Left renal cortex interstitium (tissue), 4 donors: ENCODE measurements around the gene TCAF1. TPM values are rescaled to one million over a fixed set of nuclear protein-coding genes. Genes with fewer than 3 reads are reported as not detected.
"Not testable (repeated sequence)": the region's sequence is repeated elsewhere in the genome, so short reads cannot be mapped to it uniquely, and the experiment has no call there.

Experiments used
- DNase-seq, 4 donors: peaks; one replicate each; pipeline ENCODE4 v3.0.0-alpha.2; 2013; ENCODE audit warnings: low read depth in 4 of 4, low spot score in 2 of 4, missing footprints in 1 of 4
- polyA plus RNA-seq, 4 donors: library from polyadenylated mRNA; unstranded; fragments of 120-200 nt; gene quantifications; one replicate each; pipeline ENCODE4 v1.2.1, GENCODE V29; 2013; ENCODE audit not compliant: insufficient read length in 4 of 4

TCAF1 gene
- polyA plus RNA-seq, 4 donors = 72.9 to 85.9 (median 77.6) TPM

DNA sequence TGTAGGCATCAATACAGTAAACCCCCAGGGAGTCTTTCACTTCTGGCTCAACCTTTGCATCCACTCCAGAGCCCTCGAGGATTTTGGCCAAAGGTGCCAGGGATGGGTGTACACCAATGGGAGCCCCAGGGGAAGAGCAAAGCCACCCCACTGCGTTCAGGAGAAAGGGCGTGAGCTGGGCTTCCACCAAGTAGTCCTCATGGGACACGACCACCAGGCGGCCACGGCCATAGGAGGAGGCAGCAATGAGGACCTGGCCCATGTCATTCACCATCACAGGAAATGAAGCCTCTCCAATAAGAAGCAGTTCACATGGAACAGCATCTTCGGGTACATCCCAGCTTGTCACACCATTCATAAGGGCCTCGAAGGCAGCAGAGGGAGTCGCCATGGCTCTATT lies 25.8 kb downstream of the TCAF1 start:
- DNase-seq = no peak

DNA sequence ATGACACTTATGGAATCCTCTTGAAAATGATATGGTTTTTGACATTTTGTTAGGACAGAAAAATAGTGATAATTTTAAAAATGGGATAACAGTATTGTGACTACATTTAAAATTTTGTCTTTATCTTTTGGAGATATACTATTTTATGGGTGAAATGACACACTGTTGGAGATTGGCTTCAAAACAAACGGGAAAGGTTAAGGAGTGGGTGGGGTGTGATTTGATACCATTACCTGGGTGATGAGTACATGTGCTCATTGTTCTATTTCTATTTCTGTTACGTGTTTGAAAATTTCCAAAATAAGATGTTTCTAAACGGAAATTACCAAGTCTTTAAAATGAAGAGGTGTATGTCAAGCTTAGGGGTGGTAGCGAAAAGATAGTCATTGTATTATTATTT lies 28.7 kb downstream of the TCAF1 start:
- not testable (repeated sequence) for DNase-seq

GRCh38 chr7:143871534-143871933 lies 30.4 kb downstream of the TCAF1 start:
- DNase-seq = not testable (repeated sequence)

- not testable (repeated sequence) for DNase-seq
These were observed 44.0 kb downstream of the TCAF1 start for GRCh38 chr7:143857994-143858393.

DNA sequence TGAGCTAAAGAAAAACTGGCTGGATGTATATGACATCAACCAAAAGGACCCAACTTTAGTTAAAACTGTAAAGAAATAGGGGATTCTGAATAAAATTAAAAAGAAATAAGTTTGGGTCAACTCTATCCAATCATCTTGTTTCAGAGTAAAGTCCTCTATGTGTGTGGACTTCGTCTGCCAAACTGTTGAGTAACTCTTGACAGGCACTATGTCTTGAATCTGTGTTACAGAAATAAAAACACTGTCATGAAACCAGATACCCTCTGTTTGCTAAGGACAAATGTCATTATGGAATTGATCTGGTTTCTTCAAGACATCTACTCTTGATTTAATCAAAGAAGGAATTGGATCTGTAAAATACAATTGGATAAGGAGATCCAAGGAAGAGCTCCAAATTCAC lies 46.5 kb downstream of the TCAF1 start:
- not testable (repeated sequence) for DNase-seq

DNA sequence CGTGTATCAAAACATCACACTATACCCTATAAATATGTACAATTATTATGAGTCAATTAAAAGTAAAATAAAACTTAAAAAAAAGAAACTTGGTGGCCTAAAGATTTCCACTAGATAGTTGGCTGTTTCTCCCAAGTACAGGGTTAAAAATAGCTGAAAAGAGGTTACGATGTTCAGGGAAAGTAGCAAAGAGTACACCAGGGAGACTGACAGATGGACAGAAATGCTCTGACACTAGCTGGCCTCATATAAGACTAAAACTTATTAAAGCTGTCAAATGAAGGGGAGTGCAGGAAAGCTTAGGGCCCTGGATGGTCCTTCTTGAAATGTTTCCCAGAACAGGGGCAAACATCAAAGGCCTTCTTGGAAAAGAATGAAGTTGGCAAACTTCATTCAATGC lies 51.3 kb downstream of the TCAF1 start:
- no peak for DNase-seq

DNA sequence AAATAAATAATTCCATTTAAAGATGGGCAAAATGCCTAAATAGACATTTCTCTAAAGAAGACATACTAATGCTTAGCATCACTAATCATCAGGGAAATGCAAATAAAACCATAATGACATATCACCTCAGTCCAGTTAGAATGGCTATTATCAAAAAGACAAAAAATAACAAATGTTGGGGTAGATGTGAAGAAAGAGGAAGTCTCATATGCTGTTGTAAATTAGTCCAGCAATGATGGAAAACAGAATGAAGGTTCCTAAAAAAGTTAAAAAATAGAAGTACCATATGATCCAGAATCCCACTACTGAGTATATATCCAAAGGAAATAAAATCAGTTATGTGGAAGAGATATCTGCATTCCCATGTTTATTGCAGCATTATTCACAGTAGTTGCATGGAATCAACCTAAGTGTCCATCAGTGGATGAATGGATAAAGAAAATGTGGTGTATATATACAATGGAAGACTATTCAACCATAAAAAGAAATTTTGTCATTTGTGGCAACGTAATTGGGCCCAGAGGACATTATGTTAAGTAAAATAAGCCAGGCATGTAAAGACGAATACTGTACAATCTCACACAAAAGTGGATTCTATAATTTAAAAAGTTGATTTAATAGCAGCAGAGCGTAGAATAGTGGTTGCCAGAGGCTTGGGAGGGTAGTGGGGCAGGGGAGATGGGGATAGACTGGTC lies 52.0 kb downstream of the TCAF1 start:
- DNase-seq = no peak

DNA sequence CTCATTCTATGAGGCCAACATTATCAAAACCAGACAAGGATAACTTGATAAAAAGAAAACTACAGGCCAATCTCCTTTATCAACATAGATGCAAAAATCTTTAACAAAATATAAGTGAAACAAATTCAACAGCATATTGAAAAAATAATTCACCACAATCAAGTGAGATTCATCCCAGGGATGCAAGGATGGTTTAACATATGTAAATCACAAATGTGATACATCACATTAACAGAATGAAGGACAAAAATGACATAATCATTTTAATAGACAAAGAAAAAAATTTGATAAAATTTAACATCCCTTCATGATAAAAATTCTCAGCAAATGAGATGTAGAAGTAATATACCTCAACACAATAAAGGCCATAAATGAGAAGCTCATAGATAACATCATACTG lies 53.8 kb downstream of the TCAF1 start:
- no peak for DNase-seq

- no peak for DNase-seq
These were observed 55.3 kb downstream of the TCAF1 start for GRCh38 chr7:143846692-143847091.

DNA sequence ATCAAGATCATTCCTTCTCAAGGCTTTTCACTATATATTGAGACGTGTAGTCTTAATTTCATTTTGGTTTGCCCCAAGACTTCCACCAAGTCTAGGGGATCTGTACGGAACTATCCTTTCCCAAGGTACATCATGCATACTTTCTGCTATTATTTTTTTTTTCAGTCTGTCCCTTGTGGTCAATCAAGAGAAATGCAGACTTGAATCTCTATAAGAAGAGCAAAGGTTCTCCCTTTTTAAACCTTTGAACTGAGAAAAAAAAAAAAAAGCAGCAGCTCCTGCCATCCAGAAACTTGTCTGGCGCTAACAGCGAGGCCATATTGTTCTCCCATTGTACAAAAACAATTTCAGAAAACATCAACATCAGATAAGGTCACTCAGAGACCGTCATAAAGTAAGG lies 60.3 kb downstream of the TCAF1 start:
- not testable (repeated sequence) for DNase-seq

DNA sequence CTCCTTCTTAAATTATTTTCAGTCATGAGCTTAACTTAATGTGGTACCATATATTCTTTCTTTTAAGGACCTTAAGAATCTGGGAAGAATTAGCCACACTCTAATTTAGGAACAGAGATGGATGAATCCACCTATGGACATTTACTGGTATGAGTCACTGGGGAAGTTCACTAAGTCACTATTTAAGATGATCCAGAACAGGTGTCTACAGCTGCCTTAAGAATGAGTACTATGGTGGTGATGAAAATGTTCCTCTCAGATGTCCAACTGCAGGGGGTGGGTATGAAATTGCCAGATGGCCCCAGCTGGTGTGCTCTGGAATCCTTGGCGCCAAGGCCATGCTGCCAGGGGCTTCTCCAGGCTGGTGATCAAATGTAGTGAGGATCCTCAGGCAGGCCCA lies 61.9 kb downstream of the TCAF1 start:
- not testable (repeated sequence) for DNase-seq

DNA sequence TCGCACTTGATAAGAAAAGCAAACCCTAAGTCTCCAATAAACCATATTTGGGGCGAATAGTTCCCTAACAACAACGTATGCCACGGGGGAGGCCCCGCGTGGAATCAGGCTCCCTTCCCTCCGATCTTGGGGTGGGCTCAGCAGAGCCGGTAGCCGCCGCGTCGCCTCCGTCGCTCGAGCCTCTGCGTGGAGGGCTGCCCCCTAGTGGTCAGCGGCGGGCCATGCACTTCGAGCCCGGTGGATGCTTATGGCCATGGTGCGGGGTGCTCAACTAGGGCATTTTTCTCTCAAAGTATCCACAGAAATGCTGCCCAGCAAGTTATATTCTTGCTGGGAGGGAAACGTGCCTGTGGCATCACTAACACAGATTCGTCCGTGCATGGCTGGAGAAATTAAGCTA lies 64.8 kb downstream of the TCAF1 start:
- DNase-seq = not testable (repeated sequence)

GRCh38 chr7:143836622-143837021 lies 65.4 kb downstream of the TCAF1 start:
- not testable (repeated sequence) for DNase-seq

- not testable (repeated sequence) for DNase-seq
These were observed 65.9 kb downstream of the TCAF1 start for GRCh38 chr7:143836088-143836487.

DNA sequence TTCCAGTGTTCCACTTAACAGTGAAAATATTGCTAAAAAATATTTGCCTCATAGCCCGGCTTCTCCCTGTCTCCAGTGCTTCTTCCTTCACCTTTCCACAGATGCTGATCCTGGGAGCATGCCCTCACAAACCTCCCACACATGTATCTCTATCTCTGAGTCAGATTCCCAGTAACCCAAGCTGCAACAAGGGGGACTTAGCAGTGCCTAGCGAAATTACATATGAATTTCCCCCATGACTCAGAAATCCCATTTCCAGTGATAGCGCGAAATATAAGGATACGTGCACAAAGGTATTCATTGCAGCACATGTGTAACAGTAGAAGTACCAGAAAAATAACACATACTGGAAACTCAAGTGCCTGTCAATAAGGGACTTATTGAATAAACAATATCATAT lies 75.4 kb downstream of the TCAF1 start:
- not testable (repeated sequence) for DNase-seq

- not testable (repeated sequence) for DNase-seq
These were observed 77.5 kb downstream of the TCAF1 start for GRCh38 chr7:143824295-143825135.

- DNase-seq = not testable (repeated sequence)
These were observed 78.2 kb downstream of the TCAF1 start for GRCh38 chr7:143823634-143824294.

DNA sequence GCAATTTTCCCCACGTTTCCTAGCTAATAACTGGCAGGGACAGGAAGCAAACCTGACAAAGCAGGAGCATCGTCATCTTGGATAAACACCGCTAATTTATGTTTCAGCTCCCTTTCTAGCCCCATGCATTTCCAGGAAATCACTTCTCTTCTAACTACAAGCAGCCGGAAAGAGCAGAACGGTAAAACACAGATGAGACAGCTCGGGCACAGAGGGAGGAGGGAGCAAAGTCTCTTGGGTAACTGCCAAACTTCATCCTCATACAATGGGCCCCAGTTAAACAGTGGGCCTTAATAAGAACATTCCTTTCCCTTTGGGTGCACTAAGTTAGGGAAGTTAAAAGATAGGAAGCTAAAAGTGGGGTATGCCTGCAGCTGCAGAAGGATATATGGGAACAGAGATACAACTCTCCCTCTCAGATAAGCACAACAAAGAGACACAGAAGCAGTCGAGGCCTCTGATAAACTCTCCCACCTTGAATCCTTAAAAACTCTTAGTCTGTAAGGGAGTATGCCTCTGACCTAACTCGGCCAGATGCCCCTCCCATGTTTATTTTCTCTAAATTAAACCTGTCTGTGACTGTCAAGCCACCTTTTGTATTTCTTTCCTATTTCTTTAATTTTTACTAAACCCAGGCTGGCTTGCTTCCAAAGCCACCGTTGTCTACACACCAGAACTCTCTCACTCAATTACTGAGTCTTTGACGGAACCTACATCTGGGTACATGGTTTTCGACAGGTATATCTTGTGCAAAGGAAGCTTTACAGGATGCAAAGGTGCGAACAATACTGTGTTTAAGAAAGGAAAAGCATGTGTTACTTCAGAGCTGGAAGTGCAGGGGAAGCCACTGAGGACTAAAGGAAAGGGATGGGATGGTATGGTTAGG lies 80.3 kb downstream of the TCAF1 start:
- not testable (repeated sequence) for DNase-seq

DNA sequence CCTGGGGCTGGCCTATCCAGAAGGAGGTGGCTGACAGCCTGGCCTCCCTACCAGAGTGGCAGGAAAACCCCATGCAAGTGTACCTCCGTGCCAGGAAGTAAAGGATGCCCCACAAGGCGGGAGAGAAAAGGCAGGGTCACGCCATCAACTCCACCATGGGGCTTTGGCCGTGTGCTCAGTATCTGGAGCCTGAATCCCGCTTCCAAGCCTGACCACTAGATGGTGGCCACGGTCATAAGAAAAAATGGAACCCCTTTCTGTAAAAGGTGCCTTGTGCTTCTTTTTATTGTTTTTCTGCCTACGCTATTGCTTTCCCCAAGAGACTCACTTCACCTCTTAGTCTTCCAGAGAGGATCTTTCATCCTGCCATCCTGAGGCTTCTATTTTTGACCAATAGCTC lies 84.1 kb downstream of the TCAF1 start:
- DNase-seq = not testable (repeated sequence)

DNA sequence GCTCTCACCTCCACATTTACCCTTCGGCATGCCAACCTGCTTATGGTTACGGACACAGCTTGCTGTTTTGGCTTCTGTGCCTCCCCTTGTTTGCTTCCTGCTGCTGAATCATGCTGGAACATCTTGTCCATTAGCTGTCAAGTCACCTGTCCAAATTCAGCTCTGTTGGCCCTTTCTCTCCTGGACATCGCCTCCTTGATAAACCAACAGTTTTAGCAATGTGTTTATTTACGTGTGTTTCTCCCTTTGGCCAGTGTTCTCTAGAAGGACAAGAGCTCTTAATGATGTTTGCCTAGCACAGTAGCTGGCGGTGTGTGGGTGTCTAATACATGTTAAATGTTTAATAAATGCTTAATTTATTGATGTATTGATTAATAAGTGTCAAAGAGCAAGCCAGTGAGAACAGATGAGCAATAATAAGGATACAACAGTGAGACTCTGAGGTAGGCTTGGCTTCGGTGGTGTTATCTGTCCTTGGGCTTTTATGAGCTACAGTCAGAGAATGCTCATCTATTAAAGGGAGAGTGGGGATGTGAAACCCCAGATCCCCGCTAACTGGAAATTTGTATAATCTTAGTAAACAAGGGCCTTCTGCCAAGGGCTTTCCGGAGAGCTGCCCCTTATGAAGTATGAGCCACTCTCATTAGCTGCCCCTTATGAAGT lies 85.4 kb downstream of the TCAF1 start:
- DNase-seq = not testable (repeated sequence)
